GM12878 (cell line): ENCODE results near the gene ERCC3. TPM values are rescaled to one million over a fixed set of nuclear protein-coding genes. Genes with fewer than 3 reads are reported as not detected.

Source experiments
- ATAC-seq: fragments of 200-7000 bp; cut with Tn5 transposase; 3 replicates; pipeline ENCODE4 v1.9.1; 2020; ENCODE audit warnings: mild to moderate bottlenecking, moderate library complexity
- BruUV-seq: library from RNA; stranded (reverse); fragments of 400-500 nt; replicated peaks from 2 replicates; lab custom pipeline; 2021; lab: Mats Ljungman, UMichigan
- CTCF ChIA-PET: fragments of 300-600 bp; sonication (Branson Sonifier 250); formaldehyde crosslinking; extraction: SDS; loops from one replicate; lab custom pipeline; 2021; ENCODE audit warnings: inconsistent platforms; lab: Yijun Ruan, JAX
- POLR2A ChIA-PET: fragments of 350-600 bp; formaldehyde crosslinking; extraction: SDS; loops from one replicate; lab custom pipeline; 2021; ENCODE audit warnings: inconsistent platforms; lab: Charles Lee
- RAD21 ChIA-PET: fragments of 300-600 bp; sonication (Branson Sonifier 250); formaldehyde crosslinking; loops from one replicate; lab custom pipeline; 2023; ENCODE audit warnings: antibody characterized with exemption; ENCODE audit not compliant: unreplicated experiment; lab: Charles Lee
- SMC1A ChIA-PET: fragments of 300-600 bp; sonication (Branson Sonifier 250); formaldehyde crosslinking; loops from one replicate; lab custom pipeline; 2023; ENCODE audit not compliant: unreplicated experiment, uncharacterized antibody; lab: Charles Lee
- DNase-seq: peaks from one replicate; pipeline ENCODE4 v3.0.0-alpha.2; 2011; ENCODE audit warnings: low read depth, low spot score
- FAIRE-seq: peaks from 3 replicates; lab custom pipeline; 2011; peaks lifted over from hg19 to GRCh38; lab: Jason Lieb, UNC
- H2AFZ ChIP-seq: 2 replicates; pipeline ENCODE4 v1.6.0; 2011; ENCODE audit warnings: low read depth, low read length, control low read depth; ENCODE audit not compliant: control insufficient read depth
- H3K27ac ChIP-seq: 2 replicates; pipeline ENCODE4 v1.5.1; 2011; ENCODE audit warnings: control low read depth; ENCODE audit not compliant: control insufficient read depth, insufficient read depth
- H3K27me3 ChIP-seq, 2 experiments: replicated peaks in 1 of 2; 2 replicates each; pipeline versions ENCODE4 v1.6.0 to v1.6.1; 2011; ENCODE audit warnings: low read length in 1 of 2; ENCODE audit not compliant: control insufficient read depth in 2 of 2, insufficient read depth in 2 of 2
- H3K36me3 ChIP-seq, 2 experiments: 2 replicates each; pipeline ENCODE4 v1.5.1; 2011; ENCODE audit warnings: low read length in 1 of 2; ENCODE audit not compliant: control insufficient read depth in 2 of 2, insufficient read depth in 2 of 2
- H3K4me1 ChIP-seq: 2 replicates; pipeline ENCODE4 v1.6.1; 2011; ENCODE audit warnings: mild to moderate bottlenecking, low read length, moderate library complexity, mixed read lengths; ENCODE audit not compliant: control insufficient read depth, insufficient read depth
- H3K4me2 ChIP-seq: 2 replicates; pipeline ENCODE4 v1.6.0; 2011; ENCODE audit warnings: control low read depth; ENCODE audit not compliant: control insufficient read depth, insufficient read depth
- H3K4me3 ChIP-seq: fragments of 200-600 bp; sonication (generic); 2 replicates; pipeline ENCODE4 v1.5.1; 2016
- H3K79me2 ChIP-seq: 2 replicates; pipeline ENCODE4 v1.6.0; 2011; ENCODE audit warnings: low read length; ENCODE audit not compliant: control insufficient read depth, insufficient read depth
- H3K9ac ChIP-seq: 2 replicates; pipeline ENCODE4 v1.8.0; 2011; ENCODE audit warnings: low read length, control low read depth, mixed read lengths; ENCODE audit not compliant: control insufficient read depth, insufficient read depth
- H3K9me3 ChIP-seq: replicated peaks from 3 replicates; pipeline ENCODE4 v1.5.1; 2011; ENCODE audit warnings: mild to moderate bottlenecking, low read length; ENCODE audit not compliant: control insufficient read depth, insufficient read depth
- H4K20me1 ChIP-seq: 2 replicates; pipeline ENCODE4 v1.6.0; 2011; ENCODE audit not compliant: control insufficient read depth, insufficient read depth
- ASH2L ChIP-seq: fragments of 300-600, 200-600 bp; sonication (generic); IDR thresholded peaks from 2 replicates; pipeline ENCODE4 v1.6.1; 2017; ENCODE audit warnings: low read depth, mild to moderate bottlenecking, borderline replicate concordance
- EED ChIP-seq: sonication (generic); IDR thresholded peaks from 2 replicates; pipeline ENCODE4 v1.6.1; 2016; ENCODE audit warnings: antibody characterized with exemption, low read depth
- EP300 ChIP-seq, 2 experiments: fragments of 150-350 bp in 1 of 2; IDR thresholded peaks; 2 replicates each; pipeline ENCODE4 v1.6.1; 2011 to 2012; ENCODE audit warnings: low read depth in 2 of 2, low read length in 2 of 2, borderline replicate concordance in 1 of 2, improper control_type of control experiment in 1 of 2, inconsistent platforms in 1 of 2; ENCODE audit not compliant: control insufficient read depth in 1 of 2
- GATAD2B ChIP-seq: fragments of 450-650 bp; conservative IDR thresholded peaks from 2 replicates; pipeline ENCODE4 v1.6.1; 2017; ENCODE audit warnings: low read depth, mild to moderate bottlenecking, moderate library complexity
- HCFC1 ChIP-seq: fragments of 150-350 bp; IDR thresholded peaks from 2 replicates; pipeline ENCODE4 v1.6.1; 2014; ENCODE audit warnings: low read length
- IKZF1 ChIP-seq: fragments of 450-650 bp; conservative IDR thresholded peaks from 2 replicates; pipeline ENCODE4 v1.6.1; 2017; ENCODE audit warnings: antibody characterized with exemption, mild to moderate bottlenecking
- IRF4 ChIP-seq: IDR thresholded peaks from 2 replicates; pipeline ENCODE4 v1.6.1; 2011; ENCODE audit warnings: low read depth, low read length
- KAT2A ChIP-seq: conservative IDR thresholded peaks from 2 replicates; pipeline ENCODE4 v1.6.1; 2011; ENCODE audit warnings: low read depth, low read length; ENCODE audit not compliant: control insufficient read depth
- MYC ChIP-seq: IDR thresholded peaks from 2 replicates; pipeline ENCODE4 v1.6.1; 2011; ENCODE audit warnings: mild to moderate bottlenecking, low read length, moderate library complexity, inconsistent platforms; ENCODE audit not compliant: insufficient read depth, insufficient replicate concordance, insufficient read length, severe bottlenecking
- NR2F1 ChIP-seq: fragments of 450-650 bp; conservative IDR thresholded peaks from 2 replicates; pipeline ENCODE4 v1.6.1; 2017; ENCODE audit warnings: mild to moderate bottlenecking
- PKNOX1 ChIP-seq: fragments of 450-650 bp; IDR thresholded peaks from 2 replicates; pipeline ENCODE4 v1.6.1; 2016; ENCODE audit warnings: mild to moderate bottlenecking
- RUNX3 ChIP-seq: IDR thresholded peaks from 2 replicates; pipeline ENCODE4 v1.6.1; 2012; ENCODE audit warnings: low read length, inconsistent platforms
- SMARCA5 ChIP-seq: fragments of 450-650 bp; IDR thresholded peaks from 2 replicates; pipeline ENCODE4 v1.6.1; 2017; ENCODE audit warnings: mild to moderate bottlenecking
- STAT1 ChIP-seq: fragments of 450-650 bp; conservative IDR thresholded peaks from 2 replicates; pipeline ENCODE4 v1.6.1; 2014; ENCODE audit warnings: antibody characterized with exemption, mild to moderate bottlenecking
- ZNF24 ChIP-seq: fragments of 450-650 bp; IDR thresholded peaks from 2 replicates; pipeline ENCODE4 v1.6.1; 2017; ENCODE audit warnings: antibody characterized with exemption, mild to moderate bottlenecking
- whole genome bisulfite sequencing: methylation state at CpG from one replicate; pipeline ENCODE4 v1.1.6; 2016; ENCODE audit warnings: low lambda C conversion rate; ENCODE audit not compliant: insufficient replicate concordance, insufficient coverage; ENCODE audit errors: missing lambda C conversion rate; 5-methylcytosine and 5-hydroxymethylcytosine counted together
- in situ Hi-C: fragments of 300-500 bp; cut with MboI; formaldehyde crosslinking; loops from 9 replicates; pipeline ENCODE4 v1.14.3; 2018; ENCODE audit warnings: mixed read lengths
- intact Hi-C: fragments of 100-400 bp; cut with micrococcal nuclease; formaldehyde crosslinking; loops from one replicate; pipeline ENCODE4 v1.14.2; 2022; ENCODE audit not compliant: unreplicated experiment
- polyA plus RNA-seq, 11 experiments: library from polyadenylated mRNA; depleted of rRNA in 4 of 11; unstranded in 6 of 11; stranded (reverse) in 5 of 11; fragments of >200 nt; fragmentation: Nextera tagmentation in 4 of 11; fragmentation: Illumina TruSeq in 1 of 11; extraction: Ambion mirVana in 4 of 11; extraction: Trizol in 1 of 11; gene quantifications; 1 replicate in 1 of 11; 2 replicates in 10 of 11; pipeline versions ENCODE4 v1.2.1 to v1.2.3, GENCODE V29; 2011 to 2016; ENCODE audit warnings: inconsistent platforms in 2 of 11, missing spikeins in 2 of 11, low read depth in 1 of 11
- total RNA-seq, 4 experiments: library from RNA; depleted of rRNA in 3 of 4; stranded (reverse); fragments of >200 nt in 3 of 4; fragmentation: Illumina TruSeq in 1 of 4; extraction: Trizol in 1 of 4; gene quantifications; 2 replicates each; pipeline versions ENCODE4 v1.2.1 to v1.2.3, GENCODE V29; 2013 to 2021
- TF ChIP-seq, protein P1 (sequence below): fragments of 450-650 bp; IDR thresholded peaks from 2 replicates; pipeline ENCODE4 v1.6.1; 2014; ENCODE audit warnings: mild to moderate bottlenecking
- TF ChIP-seq, protein P2 (sequence below): fragments of 450-650 bp; IDR thresholded peaks from 2 replicates; pipeline ENCODE4 v1.6.1; 2017; ENCODE audit warnings: mild to moderate bottlenecking, low read depth, inconsistent platforms; ENCODE audit not compliant: poor library complexity, severe bottlenecking

Gene ERCC3
- total and polyA plus RNA-seq, 10 of the 15 experiments (the other 5 are each of a cell fraction or from before 2014, with no cell fraction given), result 17.1 to 64.8 (median 42.8) TPM

- 98% methylated on average over 8 of the region's 8 CpGs for WGBS
- RAD21 ChIA-PET, result no interaction called here
Measured at GRCh38 chr2:127261804-127262406, 32.0 kb downstream of the ERCC3 start.

More at GRCh38 chr2:127261804-127262406, 32.0 kb downstream of the ERCC3 start:
- ATAC-seq, result no peak
- no peak overlapping the region for H3K9ac ChIP-seq
- ChIA-PET POLR2A (no interaction called here), SMC1A (no interaction called here), CTCF (no interaction called here)
- TF ChIP-seq STAT1 (no peak), ASH2L (no peak), KAT2A (no peak), NR2F1 (no peak), SMARCA5 (no peak), MYC (no peak), ZNF24 (no peak), IRF4 (no peak), GATAD2B (no peak), EP300 (IDR thresholded peaks at IDR 0.05; ENCODE audit: borderline replicate concordance in 1 of 2, control insufficient read depth in 1 of 2, low read depth in 2 of 2, low read length in 2 of 2) (no peak), IKZF1 (no peak), RUNX3 (no peak), PKNOX1 (no peak), EED (no peak), HCFC1 (no peak)
- TF ChIP-seq, protein P1, sequence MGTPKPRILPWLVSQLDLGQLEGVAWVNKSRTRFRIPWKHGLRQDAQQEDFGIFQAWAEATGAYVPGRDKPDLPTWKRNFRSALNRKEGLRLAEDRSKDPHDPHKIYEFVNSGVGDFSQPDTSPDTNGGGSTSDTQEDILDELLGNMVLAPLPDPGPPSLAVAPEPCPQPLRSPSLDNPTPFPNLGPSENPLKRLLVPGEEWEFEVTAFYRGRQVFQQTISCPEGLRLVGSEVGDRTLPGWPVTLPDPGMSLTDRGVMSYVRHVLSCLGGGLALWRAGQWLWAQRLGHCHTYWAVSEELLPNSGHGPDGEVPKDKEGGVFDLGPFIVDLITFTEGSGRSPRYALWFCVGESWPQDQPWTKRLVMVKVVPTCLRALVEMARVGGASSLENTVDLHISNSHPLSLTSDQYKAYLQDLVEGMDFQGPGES, result no peak
- TF ChIP-seq, protein P2, sequence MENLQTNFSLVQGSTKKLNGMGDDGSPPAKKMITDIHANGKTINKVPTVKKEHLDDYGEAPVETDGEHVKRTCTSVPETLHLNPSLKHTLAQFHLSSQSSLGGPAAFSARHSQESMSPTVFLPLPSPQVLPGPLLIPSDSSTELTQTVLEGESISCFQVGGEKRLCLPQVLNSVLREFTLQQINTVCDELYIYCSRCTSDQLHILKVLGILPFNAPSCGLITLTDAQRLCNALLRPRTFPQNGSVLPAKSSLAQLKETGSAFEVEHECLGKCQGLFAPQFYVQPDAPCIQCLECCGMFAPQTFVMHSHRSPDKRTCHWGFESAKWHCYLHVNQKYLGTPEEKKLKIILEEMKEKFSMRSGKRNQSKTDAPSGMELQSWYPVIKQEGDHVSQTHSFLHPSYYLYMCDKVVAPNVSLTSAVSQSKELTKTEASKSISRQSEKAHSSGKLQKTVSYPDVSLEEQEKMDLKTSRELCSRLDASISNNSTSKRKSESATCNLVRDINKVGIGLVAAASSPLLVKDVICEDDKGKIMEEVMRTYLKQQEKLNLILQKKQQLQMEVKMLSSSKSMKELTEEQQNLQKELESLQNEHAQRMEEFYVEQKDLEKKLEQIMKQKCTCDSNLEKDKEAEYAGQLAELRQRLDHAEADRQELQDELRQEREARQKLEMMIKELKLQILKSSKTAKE, result no peak
- H3K4me2 ChIP-seq, result no peak overlapping the region
- peaks cover 12 to 23% of the 10 kb centered on the region in 2 experiments for H3K36me3 ChIP-seq
- no TSS peak for BruUV-seq
- no peaks in the 10 kb centered on the region for H3K27me3 ChIP-seq
- in situ Hi-C loops, result no loop called here
- no peak for DNase-seq
- H2AFZ ChIP-seq, result no peak overlapping the region
- H4K20me1 ChIP-seq, result no peaks in the 10 kb centered on the region
- FAIRE-seq, result no peak
- no peak overlapping the region for H3K27ac ChIP-seq
- no peaks in the 10 kb centered on the region for H3K9me3 ChIP-seq
- no peaks in the 10 kb centered on the region for H3K4me1 ChIP-seq
- H3K79me2 ChIP-seq, result no peaks in the 10 kb centered on the region
- intact Hi-C loops, result no loop called here
- H3K4me3 ChIP-seq, result no peak overlapping the region
